AG04449 (cell line): ENCODE results near the gene LTA.

Experiments used
- CTCF ChIA-PET: fragments of 350-600 bp; formaldehyde crosslinking; extraction: SDS; loops from one replicate; lab custom pipeline; 2021; ENCODE audit warnings: antibody characterized with exemption; lab: Yijun Ruan, JAX
- POLR2A ChIA-PET: fragments of 400-600, 350-600 bp; formaldehyde crosslinking; extraction: SDS; loops from one replicate; lab custom pipeline; 2020; ENCODE audit warnings: antibody characterized with exemption, inconsistent platforms; lab: Yijun Ruan, JAX
- DNase-seq: peaks from one replicate; pipeline ENCODE4 v3.0.0-alpha.2; 2010; ENCODE audit warnings: low read depth, low spot score
- H3K4me3 ChIP-seq: 2 replicates; pipeline ENCODE4 v1.5.1; 2011; ENCODE audit warnings: low read depth, mild to moderate bottlenecking, control low read depth, low read length
- CTCF ChIP-seq: IDR thresholded peaks from one replicate; pipeline ENCODE4 v1.5.1; 2011; ENCODE audit warnings: mild to moderate bottlenecking, moderate library complexity, low read length, control low read depth, inconsistent platforms; ENCODE audit not compliant: insufficient read depth; ENCODE audit errors: missing control alignments

LTA gene

DNA sequence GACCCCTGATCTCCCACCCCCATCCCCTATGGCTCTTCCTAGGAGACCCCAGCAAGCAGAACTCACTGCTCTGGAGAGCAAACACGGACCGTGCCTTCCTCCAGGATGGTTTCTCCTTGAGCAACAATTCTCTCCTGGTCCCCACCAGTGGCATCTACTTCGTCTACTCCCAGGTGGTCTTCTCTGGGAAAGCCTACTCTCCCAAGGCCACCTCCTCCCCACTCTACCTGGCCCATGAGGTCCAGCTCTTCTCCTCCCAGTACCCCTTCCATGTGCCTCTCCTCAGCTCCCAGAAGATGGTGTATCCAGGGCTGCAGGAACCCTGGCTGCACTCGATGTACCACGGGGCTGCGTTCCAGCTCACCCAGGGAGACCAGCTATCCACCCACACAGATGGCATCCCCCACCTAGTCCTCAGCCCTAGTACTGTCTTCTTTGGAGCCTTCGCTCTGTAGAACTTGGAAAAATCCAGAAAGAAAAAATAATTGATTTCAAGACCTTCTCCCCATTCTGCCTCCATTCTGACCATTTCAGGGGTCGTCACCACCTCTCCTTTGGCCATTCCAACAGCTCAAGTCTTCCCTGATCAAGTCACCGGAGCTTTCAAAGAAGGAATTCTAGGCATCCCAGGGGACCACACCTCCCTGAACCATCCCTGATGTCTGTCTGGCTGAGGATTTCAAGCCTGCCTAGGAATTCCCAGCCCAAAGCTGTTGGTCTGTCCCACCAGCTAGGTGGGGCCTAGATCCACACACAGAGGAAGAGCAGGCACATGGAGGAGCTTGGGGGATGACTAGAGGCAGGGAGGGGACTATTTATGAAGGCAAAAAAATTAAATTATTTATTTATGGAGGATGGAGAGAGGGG, 1.4 kb downstream of the LTA start:
- no peak overlapping the region for H3K4me3 ChIP-seq
- CTCF ChIA-PET, result interaction anchor here (0.5 to 31.3 kb wide), 7 partner anchors 9 to 1193 kb away, joined by 3 to 1569 read pairs (median 11); partner anchors contain the start of genes ATP6V1G2, DDX39B, LST1 and LTA
- POLR2A ChIA-PET, result no interaction called here
- TF ChIP-seq CTCF, result no peak
- no peak for DNase-seq

GRCh38 chr6:31574106-31575061, 2.3 kb downstream of the LTA start:
- ChIA-PET CTCF (interaction anchor here (0.8 to 31.3 kb wide), 7 partner anchors 8 to 43 kb away, joined by 3 to 1569 read pairs (median 11); partner anchors contain the start of genes ATP6V1G2, DDX39B, LST1 and LTA), POLR2A (interaction anchor here (0.6 kb wide), 1 partner anchor 77 kb away, joined by 3 read pairs; no protein-coding TSS in a partner anchor)
- H3K4me3 ChIP-seq, result no peak overlapping the region
- TF ChIP-seq CTCF, result no peak
- DNase-seq, result no peak

DNA sequence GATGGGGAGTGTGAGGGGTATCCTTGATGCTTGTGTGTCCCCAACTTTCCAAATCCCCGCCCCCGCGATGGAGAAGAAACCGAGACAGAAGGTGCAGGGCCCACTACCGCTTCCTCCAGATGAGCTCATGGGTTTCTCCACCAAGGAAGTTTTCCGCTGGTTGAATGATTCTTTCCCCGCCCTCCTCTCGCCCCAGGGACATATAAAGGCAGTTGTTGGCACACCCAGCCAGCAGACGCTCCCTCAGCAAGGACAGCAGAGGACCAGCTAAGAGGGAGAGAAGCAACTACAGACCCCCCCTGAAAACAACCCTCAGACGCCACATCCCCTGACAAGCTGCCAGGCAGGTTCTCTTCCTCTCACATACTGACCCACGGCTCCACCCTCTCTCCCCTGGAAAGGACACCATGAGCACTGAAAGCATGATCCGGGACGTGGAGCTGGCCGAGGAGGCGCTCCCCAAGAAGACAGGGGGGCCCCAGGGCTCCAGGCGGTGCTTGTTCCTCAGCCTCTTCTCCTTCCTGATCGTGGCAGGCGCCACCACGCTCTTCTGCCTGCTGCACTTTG, 3.3 kb downstream of the LTA start, which contains the start of gene TNF:
TSS of gene TNF (plus strand) at position 231 of the 567 bp plus-strand sequence. CDS start at position 408, 177 bp downstream.
- H3K4me3 ChIP-seq, result no peak within 1 kb of the TSS
- ChIA-PET CTCF (interaction anchor here (2.3 to 31.3 kb wide), 5 partner anchors 9 to 23 kb away, joined by 7 to 1569 read pairs (median 15); partner anchors contain the start of genes ATP6V1G2, DDX39B, LST1 and LTA), POLR2A (interaction anchor here (0.6 kb wide), 1 partner anchor 76 kb away, joined by 3 read pairs; no protein-coding TSS in a partner anchor)
- no peak for TF ChIP-seq CTCF
- no peak for DNase-seq

GRCh38 chr6:31575952-31576685, 4.0 kb downstream of the LTA start:
- no peak overlapping the region for H3K4me3 ChIP-seq
- TF ChIP-seq CTCF, result no peak
- ChIA-PET POLR2A (interaction anchor here (1.8 kb wide), 1 partner anchor 35 kb away, joined by 5 read pairs; the partner anchor contains the start of gene DDX39B), CTCF (interaction anchor here (2.3 to 31.3 kb wide), 7 partner anchors 8 to 23 kb away, joined by 7 to 1569 read pairs (median 15); partner anchors contain the start of genes ATP6V1G2, DDX39B, LST1 and LTA)
- DNase-seq, result no peak
